SK-N-MC (cell line): ENCODE data around the gene SMTNL2.

Source experiments
- EZH2 ChIP-seq: fragments of 200-600 bp; sonication (generic); IDR thresholded peaks from one replicate; pipeline ENCODE4 v1.6.1; 2017; ENCODE audit warnings: antibody characterized with exemption
- FOXP2 ChIP-seq: optimal IDR thresholded peaks from 2 replicates; pipeline ENCODE3; 2011; ENCODE audit warnings: mild to moderate bottlenecking, moderate library complexity; ENCODE audit not compliant: insufficient read depth; ENCODE audit errors: extremely low read length, control extremely low read depth
- POLR2AphosphoS5 ChIP-seq: IDR thresholded peaks from 2 replicates; pipeline ENCODE4 v1.6.1; 2012; ENCODE audit warnings: mild to moderate bottlenecking, low read depth, low read length, borderline replicate concordance

DNA sequence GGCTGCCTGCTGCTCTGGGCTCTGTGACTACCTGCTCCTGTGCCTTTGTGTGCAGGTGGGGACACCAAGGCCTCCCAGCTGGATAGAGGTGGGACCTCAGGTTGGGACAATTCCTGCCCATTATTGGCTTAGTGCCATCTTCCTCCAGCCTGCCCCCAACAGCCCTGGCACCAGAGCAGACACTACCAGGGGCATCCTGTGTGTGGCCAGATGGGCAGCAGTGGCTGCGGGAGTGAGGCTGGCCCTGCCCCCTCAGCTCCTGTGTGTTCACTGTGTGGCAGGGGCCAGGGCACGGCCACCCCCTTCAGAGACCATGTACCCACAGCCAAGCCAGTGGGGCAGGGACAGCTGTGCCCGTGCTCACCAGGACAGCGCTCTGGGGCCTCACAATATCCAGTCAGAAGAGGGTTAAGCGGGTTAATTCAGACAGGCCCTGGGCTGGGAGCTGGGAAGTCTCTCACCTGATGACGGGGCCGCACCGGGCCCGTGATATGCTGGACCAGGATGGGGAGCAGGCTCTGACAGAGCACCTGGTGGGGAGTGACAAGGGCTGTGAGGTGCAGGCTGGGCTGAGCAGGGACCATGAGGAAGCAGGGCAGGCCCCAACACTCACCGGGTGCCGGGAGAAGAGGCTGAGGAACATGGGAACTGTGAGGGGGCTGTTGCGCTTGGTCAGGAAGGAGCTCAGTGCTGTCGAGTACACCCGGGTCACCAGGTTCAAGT, 42.2 kb upstream of the SMTNL2 start:
- TF ChIP-seq POLR2AphosphoS5 (no peak), EZH2 (no peak), FOXP2 (no peak)
